CD4-positive, alpha-beta T cell treated with Interleukin-4 for 4 hours (primary cell): ENCODE results near the gene KIF18A.

Source experiments
- DNase-seq: peaks from one replicate; pipeline ENCODE4 v3.0.0-alpha.2; 2020

The KIF18A gene

GRCh38 chr11:28040384-28040783 lies 67.6 kb downstream of the KIF18A start:
- no peak for DNase-seq

GRCh38 chr11:28038775-28039174 lies 69.2 kb downstream of the KIF18A start:
- no peak for DNase-seq

- no peak for DNase-seq
Observed at GRCh38 chr11:28026634-28027290, 81.2 kb downstream of the KIF18A start.

GRCh38 chr11:28017816-28018215 lies 90.1 kb downstream of the KIF18A start:
- DNase-seq: no peak

GRCh38 chr11:28011813-28012212 lies 96.1 kb downstream of the KIF18A start:
- no peak for DNase-seq

GRCh38 chr11:28009996-28010395 lies 98.0 kb downstream of the KIF18A start:
- DNase-seq: no peak

GRCh38 chr11:28009388-28009787 lies 98.6 kb downstream of the KIF18A start:
- no peak for DNase-seq

GRCh38 chr11:28003615-28004014 lies 104.3 kb downstream of the KIF18A start:
- no peak for DNase-seq

- DNase-seq: no peak
Observed at GRCh38 chr11:27998552-27998951, 109.4 kb downstream of the KIF18A start.

GRCh38 chr11:27997344-27997743 lies 110.6 kb downstream of the KIF18A start:
- DNase-seq: no peak

- no peak for DNase-seq
Observed at GRCh38 chr11:27996066-27996465, 111.9 kb downstream of the KIF18A start.

GRCh38 chr11:27995083-27995482 lies 112.9 kb downstream of the KIF18A start:
- no peak for DNase-seq

- no peak for DNase-seq
Observed at GRCh38 chr11:27991736-27992135, 116.2 kb downstream of the KIF18A start.

- no peak for DNase-seq
Observed at GRCh38 chr11:27977527-27977926, 130.4 kb downstream of the KIF18A start.

GRCh38 chr11:27977031-27977430 lies 130.9 kb downstream of the KIF18A start:
- no peak for DNase-seq

GRCh38 chr11:27976262-27976661 lies 131.7 kb downstream of the KIF18A start:
- DNase-seq: no peak

- DNase-seq: no peak
Observed at GRCh38 chr11:27973851-27974536, 134.0 kb downstream of the KIF18A start.

GRCh38 chr11:27972522-27973170 lies 135.3 kb downstream of the KIF18A start:
- no peak for DNase-seq

GRCh38 chr11:27971171-27971570 lies 136.8 kb downstream of the KIF18A start:
- no peak for DNase-seq
